ENCODE measurements around the gene CRYGN.

CRYGN gene

DNA sequence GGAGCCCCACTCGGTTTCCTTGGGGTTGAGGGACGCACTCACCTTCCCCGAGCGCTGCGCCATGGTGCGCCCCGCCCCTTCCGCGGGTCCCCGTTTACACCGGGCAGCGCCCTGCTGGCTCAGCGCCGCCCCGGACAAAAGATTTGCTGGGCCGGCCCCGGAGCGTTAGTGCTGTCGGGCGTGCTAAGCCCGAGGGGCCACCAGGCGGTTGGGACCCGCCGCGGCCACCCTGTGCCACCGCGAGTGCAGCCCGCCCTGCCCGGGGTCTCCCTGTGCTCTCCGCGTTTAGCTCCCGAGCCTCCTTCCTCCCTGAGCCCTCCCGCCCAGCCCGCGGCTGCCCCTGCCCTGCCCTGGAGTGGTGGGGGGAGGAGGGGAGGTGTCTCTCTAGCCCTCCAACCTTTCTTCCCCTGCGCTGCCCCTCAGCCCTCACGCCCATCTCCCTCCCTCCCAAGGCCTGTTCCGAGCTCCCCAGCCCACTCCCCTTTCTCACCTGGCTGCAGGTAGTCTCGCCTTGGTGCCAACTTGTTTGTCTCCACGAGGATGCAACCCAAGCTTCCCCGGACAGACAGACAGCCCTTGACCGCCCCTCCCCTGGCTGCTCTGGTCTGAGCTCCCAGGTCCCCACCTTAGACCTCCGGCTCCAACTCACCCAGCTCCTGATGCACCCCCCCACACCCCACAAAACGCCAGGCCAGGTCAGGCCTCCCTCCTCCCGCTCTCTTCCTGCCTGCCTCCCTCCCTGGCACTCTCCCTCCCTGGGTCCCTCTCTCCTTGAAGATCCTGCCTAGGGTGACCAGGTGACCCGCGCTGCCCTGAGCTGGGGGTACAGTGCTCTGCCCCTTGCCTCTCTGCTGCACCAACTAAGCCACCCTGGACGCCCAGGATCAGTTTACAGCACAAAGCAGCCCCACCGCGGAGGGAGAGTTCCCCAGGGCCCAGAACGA, at the start of gene CRYGN:
Gene CRYGN, minus strand, starts transcription at position 287 of the 944 bp plus-strand sequence. Its CDS starts 224 bp downstream, at position 63.
- DNase-seq = no peak

- no peak for DNase-seq
These were observed 49.6 kb upstream of the CRYGN start for GRCh38 chr7:151489498-151489897.

DNA sequence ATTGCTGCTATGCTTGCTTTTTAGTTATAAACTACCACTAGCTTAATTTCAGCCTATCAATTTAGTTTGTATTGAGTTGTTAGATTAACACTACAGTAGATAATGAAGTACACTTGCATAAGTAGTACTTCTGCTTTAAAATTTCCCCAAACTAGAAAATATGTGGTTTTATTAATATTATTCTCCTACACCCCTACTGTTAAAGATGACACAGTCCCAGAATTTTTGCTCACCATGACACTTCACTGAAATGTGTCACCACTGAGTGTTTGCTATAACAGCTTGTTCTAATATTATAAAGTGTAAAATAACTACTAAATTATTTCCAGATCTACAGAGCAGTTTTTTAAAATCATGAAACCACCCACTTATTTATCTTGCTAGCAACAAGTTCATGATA, 48.2 kb upstream of the CRYGN start:
- no peak for DNase-seq

GRCh38 chr7:151487228-151487627, 47.3 kb upstream of the CRYGN start:
- no peak for DNase-seq

DNA sequence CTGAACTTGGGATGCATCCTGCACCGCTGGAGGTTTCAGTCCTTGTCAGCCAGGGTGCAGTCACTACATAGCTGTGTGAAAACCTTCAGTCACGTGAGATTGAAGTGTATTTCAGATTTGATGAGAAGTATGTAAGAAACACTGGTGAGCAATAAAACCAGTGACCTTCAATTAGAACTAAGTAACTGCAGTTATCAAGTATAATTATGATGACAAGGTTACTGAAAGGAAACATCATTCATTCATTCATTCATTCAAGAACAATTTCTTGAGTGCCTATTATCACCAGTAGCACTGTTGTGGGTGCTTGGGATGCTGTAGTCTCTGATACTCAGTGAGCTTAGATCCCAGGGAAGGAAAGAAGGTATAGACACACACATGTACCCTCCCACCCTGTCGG, 46.1 kb upstream of the CRYGN start:
- no peak for DNase-seq

DNA sequence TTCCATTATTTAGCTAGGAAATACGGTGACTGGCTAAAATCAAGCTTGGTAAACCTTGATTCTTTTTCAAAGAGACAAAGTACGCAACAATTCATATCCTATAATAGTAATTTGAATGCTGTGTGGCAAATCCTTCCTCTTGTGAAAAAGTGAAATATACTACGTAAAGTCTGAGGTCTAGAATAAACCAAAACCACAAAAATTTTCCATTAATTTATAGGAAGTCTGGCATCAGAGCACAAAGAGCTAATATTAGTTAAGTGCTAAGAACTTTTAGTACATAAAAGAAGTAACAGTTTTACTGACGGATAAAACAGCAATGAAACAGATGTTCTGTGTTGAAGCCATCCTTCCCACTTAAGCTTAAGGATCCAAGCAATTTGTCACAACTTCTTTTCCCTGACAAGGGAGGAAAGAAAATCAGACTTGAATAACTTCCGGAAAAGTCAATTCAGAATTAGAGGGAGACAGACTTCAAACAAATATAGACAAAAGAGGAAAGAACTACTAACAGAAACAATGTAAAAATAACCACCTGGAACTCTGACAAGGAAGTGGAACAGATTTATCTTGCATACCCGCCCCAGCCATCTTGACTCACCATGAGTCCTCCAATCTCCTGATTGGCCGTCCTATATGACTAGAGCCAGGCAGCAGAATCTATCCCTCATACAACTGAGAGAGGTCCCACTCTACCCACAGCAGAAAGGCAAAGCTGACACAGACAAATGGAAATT, 45.2 kb upstream of the CRYGN start:
- no peak for DNase-seq

- DNase-seq = no peak
These were observed 43.7 kb upstream of the CRYGN start for GRCh38 chr7:151483711-151483983.

DNA sequence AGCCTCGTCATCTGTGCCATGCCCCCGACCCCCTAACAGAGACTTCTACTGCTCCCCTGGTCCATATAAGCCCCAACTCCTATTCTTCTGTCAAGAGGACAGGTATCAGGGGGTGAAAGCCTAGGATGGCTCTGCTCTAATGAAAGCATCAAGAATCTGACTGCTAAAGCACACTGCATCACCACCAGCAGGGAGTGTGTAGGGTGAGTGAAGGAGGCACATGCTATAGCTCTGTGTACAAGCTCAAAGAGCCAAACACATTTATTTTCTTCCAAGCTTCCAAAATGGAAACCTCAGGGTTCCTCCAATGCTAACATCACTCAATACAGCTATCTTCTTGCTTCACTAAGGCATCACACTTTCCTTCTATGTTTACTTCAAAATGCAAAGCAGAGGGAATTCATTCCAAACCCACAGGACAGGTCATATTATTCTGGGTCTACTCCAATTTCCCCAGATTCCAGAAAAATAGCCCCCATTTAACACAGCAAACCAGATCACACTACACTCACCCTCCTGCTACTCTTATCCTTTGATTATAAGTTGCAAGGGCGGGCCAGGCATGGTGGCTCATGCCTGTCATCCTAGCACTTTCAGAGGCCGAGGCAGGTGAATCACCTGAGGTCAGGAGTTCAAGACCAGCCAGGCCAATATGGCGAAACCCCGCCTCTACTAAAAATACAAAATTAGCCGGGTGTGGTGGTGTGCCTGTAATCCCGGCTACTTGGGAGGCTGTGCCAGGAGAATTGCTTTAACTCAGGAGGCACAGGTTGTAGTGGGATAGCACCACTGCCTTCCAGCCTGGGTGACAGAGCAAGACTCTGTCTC, 43.2 kb upstream of the CRYGN start:
- no peak for DNase-seq

DNA sequence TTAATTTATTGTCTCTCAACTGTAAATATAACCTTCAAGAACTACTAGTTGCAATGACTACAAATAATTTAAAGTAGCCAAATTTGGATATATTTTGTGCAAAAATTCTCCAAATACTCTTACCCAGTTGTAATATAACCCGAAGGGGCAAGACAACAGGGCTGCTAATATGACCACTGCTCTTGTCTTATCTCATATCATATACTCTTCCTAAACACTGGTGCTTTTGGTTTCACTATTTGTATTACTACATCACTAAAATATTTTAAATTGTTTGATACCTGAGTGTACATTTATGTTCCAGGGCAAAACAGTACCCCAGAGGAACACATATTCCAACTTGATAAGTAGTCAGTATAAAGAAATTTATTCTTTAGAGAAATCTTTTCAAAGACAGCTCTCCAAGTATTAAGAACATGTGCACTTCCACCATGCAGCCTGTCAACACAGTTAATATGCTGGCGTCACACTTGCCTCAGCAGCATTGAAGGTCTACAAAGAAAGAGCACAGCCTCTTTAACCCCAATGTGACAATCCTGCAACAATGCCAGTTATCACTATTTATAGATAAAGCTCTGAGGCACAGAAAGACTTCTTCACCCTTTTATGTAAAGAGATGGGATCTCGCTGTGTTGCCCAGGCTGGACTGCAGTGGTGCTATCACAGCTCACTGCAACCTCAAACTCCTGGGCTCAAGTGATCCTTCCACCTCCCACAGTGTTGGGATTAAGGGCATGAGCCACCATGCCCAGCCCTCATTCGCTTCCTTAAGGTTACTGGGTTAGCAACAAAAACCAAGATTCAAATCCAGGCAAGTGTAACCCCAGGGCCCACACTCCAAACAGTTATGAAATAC, 41.9 kb upstream of the CRYGN start:
- DNase-seq = no peak

DNA sequence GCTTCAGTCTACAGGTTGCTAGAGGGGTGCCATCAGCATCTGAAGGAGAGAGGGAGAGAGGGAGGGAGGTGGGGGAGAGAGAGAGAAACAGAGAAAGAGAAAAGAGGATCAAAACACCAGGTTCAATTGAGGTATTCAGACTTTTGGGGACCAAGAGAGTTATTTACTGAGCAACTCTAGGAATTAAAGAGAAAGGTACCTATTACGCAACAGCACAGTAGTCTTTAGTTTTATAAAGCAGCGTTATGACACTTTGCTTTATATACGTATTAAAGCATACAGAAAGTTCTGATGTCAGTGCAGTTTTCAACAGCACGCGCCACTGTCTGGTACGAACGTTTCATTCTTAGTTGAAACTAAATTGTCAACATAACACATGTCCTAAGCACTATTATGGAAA, 37.9 kb upstream of the CRYGN start:
- no peak for DNase-seq

GRCh38 chr7:151472644-151473380, 32.9 kb upstream of the CRYGN start:
- no peak for DNase-seq

DNA sequence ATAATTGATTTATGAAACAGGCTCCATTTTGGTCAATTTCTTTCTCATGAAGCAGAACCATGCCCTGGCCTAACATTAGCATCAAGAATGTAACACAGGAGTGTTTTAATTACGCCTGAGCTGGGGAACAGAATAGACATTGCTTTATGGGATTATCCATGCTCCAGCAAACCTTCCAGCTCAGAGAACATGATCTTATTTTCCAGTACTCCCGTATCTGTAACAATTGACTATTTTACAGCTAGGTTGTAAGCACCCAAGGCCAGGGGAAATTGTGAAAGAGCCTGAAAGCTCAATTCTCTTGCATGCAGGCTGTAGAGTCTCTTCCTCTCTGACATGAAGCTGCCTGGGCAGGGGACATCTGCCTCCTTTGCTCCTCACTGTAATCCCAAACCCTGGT, 30.8 kb upstream of the CRYGN start:
- DNase-seq = no peak

GRCh38 chr7:151469281-151469680, 29.3 kb upstream of the CRYGN start:
- DNase-seq = no peak

- no peak for DNase-seq
These were observed 28.5 kb upstream of the CRYGN start for GRCh38 chr7:151468217-151469018.

- no peak for DNase-seq
These were observed 25.2 kb upstream of the CRYGN start for GRCh38 chr7:151465169-151465568.

GRCh38 chr7:151462306-151462779, 22.4 kb upstream of the CRYGN start:
- DNase-seq = no peak

GRCh38 chr7:151461942-151462230, 21.9 kb upstream of the CRYGN start:
- no peak for DNase-seq

DNA sequence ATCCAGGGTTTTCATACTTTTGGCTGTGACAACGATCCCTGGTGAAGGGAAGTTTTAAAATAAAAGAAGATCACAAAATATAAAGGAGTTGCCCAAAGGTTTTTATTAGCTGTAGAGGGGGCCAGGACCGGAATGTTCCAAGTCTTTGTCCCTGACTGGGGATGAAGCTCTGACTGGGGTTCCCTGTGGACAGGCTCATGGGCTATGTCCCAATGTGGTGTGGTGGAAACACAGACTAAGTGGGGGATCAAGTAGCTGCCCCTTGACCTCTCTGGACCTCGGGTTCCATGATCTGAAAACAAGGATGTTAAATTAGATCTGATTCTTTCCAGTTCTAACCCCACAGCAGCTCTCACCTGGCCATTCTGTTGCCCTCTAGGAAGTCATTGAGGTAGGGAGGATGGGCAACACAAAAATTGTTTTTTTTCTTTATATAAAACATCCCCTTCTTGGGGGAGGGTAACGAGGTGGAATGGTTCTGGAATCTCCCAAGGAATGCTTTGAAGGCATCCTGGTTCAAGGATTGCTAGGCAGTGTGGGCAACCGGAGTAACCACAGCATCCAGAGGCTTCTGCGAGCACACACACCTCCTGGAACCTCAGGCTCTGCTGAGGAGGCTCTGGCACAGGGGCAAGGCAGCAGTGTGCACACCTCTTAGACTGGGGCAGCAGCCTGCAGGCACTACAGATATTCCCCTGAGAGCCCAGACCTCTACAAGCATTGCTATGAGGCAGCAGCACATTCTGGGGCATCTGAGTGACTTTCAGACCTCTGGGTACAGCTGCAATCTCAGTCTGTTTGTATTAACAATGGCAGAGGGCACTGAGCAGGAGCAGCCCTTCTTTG, 21.4 kb upstream of the CRYGN start:
- no peak for DNase-seq

DNA sequence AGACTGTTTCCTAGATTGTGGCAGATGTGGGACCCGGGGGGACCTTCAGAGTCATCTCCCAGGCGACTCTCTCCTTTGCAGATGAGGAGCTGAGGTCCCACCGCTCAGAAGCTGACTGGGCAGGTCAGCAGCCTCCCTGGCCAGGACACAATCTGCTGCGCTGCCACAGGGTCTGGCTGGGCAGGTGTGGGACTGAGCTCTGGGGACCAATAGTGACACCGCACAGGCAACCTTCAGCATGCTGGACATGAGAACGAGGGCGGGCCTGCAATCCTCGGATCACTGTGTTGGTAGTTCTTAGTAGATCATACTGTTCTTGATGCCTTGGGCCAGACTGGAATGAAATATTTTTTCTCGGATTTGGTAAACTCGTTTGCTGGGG, 20.5 kb upstream of the CRYGN start:
- DNase-seq = no peak

Data from NCI-H1417 treated with DMSO at 0.1 percent for 48 hours (cell line).